ENCODE measurements around the gene GAN. TPM values are rescaled to one million over a fixed set of nuclear protein-coding genes. Genes with fewer than 3 reads are reported as not detected.

GAN gene
- total and polyA plus RNA-seq, 9 of the 15 experiments (the other 6 are each of a cell fraction or from before 2014, with no cell fraction given), result 0.83 to 15.1 (median 5.2) TPM

DNA sequence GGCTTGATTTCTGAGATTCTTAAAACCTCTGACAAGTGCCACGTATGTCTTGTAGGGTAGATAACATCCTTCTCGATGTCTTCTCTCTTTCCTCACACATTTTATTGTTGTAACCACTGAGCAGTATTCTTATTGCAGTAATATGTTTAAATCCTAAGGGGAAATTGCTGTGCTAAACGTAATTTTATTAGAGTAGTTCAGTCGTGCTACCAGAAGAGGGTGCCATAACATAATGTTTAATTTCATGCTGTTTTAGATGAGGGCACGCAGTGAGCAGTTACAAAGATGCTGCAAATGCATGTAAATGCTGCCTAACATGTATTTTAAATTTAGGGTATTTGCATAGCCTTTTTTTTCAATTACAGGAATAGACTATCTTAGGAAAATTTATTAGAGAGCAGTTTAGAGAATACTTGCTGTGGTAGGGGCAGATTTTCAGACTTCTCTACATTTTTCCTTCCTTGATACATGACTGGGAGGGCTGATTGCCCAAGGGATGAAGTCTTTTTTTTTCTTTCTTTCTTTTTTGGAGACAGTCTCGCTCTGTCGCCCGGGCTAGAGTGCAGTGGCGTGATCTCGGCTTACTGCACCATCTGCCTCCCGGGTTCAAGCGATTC, 51.7 kb downstream of the GAN start (continued):
- TF ChIP-seq NELFE (IDR thresholded peaks at IDR 0.05; ENCODE audit: insufficient read depth, insufficient read length), result no peak
- no peak for TF ChIP-seq OTX1 (CRISPR knock-in tag; IDR thresholded peaks at IDR 0.05)
- no peak for TF ChIP-seq TRIM28 (IDR thresholded peaks at IDR 0.05)
- no peak for TF ChIP-seq PHTF2 (CRISPR knock-in tag; IDR thresholded peaks at IDR 0.05)
- no peak for TF ChIP-seq KAT8 (IDR thresholded peaks at IDR 0.05; ENCODE audit: low read depth)
- TF ChIP-seq MAFK (IDR thresholded peaks at IDR 0.05; ENCODE audit: low read length), result peak; percentile 65
- peak; percentile 82 for TF ChIP-seq SMC3 (conservative IDR thresholded peaks at IDR 0.05; ENCODE audit: insufficient read depth, low read depth, low read length)
- TF ChIP-seq, protein P1, sequence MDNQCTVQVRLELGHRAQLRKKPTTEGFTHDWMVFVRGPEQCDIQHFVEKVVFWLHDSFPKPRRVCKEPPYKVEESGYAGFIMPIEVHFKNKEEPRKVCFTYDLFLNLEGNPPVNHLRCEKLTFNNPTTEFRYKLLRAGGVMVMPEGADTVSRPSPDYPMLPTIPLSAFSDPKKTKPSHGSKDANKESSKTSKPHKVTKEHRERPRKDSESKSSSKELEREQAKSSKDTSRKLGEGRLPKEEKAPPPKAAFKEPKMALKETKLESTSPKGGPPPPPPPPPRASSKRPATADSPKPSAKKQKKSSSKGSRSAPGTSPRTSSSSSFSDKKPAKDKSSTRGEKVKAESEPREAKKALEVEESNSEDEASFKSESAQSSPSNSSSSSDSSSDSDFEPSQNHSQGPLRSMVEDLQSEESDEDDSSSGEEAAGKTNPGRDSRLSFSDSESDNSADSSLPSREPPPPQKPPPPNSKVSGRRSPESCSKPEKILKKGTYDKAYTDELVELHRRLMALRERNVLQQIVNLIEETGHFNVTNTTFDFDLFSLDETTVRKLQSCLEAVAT (IDR thresholded peaks at IDR 0.05), result no peak
- TF ChIP-seq HDAC2 (IDR thresholded peaks at IDR 0.05), result no peak
- TF ChIP-seq, protein P2, sequence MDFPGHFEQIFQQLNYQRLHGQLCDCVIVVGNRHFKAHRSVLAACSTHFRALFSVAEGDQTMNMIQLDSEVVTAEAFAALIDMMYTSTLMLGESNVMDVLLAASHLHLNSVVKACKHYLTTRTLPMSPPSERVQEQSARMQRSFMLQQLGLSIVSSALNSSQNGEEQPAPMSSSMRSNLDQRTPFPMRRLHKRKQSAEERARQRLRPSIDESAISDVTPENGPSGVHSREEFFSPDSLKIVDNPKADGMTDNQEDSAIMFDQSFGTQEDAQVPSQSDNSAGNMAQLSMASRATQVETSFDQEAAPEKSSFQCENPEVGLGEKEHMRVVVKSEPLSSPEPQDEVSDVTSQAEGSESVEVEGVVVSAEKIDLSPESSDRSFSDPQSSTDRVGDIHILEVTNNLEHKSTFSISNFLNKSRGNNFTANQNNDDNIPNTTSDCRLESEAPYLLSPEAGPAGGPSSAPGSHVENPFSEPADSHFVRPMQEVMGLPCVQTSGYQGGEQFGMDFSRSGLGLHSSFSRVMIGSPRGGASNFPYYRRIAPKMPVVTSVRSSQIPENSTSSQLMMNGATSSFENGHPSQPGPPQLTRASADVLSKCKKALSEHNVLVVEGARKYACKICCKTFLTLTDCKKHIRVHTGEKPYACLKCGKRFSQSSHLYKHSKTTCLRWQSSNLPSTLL (IDR thresholded peaks at IDR 0.05), result no peak
- TF ChIP-seq RAD21 (CRISPR knock-in tag; conservative IDR thresholded peaks at IDR 0.05 in 1 of 2, IDR thresholded peaks at IDR 0.05 in 1 of 2), result peak; percentile 86 to 92
- TF ChIP-seq, protein P3, sequence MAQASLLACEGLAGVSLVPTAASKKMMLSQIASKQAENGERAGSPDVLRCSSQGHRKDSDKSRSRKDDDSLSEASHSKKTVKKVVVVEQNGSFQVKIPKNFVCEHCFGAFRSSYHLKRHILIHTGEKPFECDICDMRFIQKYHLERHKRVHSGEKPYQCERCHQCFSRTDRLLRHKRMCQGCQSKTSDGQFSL (CRISPR knock-in tag; IDR thresholded peaks at IDR 0.05), result no peak
- TF ChIP-seq, protein P3 (tag; IDR thresholded peaks at IDR 0.05), result no peak
- TF ChIP-seq ZNF232 (CRISPR knock-in tag; IDR thresholded peaks at IDR 0.05), result peak; percentile 100
- TF ChIP-seq, protein P4, sequence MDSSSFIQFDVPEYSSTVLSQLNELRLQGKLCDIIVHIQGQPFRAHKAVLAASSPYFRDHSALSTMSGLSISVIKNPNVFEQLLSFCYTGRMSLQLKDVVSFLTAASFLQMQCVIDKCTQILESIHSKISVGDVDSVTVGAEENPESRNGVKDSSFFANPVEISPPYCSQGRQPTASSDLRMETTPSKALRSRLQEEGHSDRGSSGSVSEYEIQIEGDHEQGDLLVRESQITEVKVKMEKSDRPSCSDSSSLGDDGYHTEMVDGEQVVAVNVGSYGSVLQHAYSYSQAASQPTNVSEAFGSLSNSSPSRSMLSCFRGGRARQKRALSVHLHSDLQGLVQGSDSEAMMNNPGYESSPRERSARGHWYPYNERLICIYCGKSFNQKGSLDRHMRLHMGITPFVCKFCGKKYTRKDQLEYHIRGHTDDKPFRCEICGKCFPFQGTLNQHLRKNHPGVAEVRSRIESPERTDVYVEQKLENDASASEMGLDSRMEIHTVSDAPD (CRISPR knock-in tag; IDR thresholded peaks at IDR 0.05), result no peak
- TF ChIP-seq FUS (optimal IDR thresholded peaks at IDR 0.05; ENCODE audit: low read depth, low read length), result no peak
- no peak for TF ChIP-seq ZBTB8A (IDR thresholded peaks at IDR 0.05; ENCODE audit: partially characterized antibody)
- no peak for TF ChIP-seq TCFL5 (CRISPR knock-in tag; conservative IDR thresholded peaks at IDR 0.05)
- TF ChIP-seq ZNF561 (CRISPR knock-in tag; conservative IDR thresholded peaks at IDR 0.05), result no peak
- TF ChIP-seq, protein P5, sequence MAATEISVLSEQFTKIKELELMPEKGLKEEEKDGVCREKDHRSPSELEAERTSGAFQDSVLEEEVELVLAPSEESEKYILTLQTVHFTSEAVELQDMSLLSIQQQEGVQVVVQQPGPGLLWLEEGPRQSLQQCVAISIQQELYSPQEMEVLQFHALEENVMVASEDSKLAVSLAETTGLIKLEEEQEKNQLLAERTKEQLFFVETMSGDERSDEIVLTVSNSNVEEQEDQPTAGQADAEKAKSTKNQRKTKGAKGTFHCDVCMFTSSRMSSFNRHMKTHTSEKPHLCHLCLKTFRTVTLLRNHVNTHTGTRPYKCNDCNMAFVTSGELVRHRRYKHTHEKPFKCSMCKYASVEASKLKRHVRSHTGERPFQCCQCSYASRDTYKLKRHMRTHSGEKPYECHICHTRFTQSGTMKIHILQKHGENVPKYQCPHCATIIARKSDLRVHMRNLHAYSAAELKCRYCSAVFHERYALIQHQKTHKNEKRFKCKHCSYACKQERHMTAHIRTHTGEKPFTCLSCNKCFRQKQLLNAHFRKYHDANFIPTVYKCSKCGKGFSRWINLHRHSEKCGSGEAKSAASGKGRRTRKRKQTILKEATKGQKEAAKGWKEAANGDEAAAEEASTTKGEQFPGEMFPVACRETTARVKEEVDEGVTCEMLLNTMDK (IDR thresholded peaks at IDR 0.05; ENCODE audit: borderline replicate concordance, insufficient read depth, low read depth, low read length, poor library complexity, severe bottlenecking), result no peak
